ENCODE results near the gene THBS1. TPM values are rescaled to one million over a fixed set of nuclear protein-coding genes. Genes with fewer than 3 reads are reported as not detected.

THBS1 gene
- total and polyA plus RNA-seq, 2 donors (not counting 1 experiment from before 2014, with no cell fraction given): 0.63 to 4.3 TPM

DNA sequence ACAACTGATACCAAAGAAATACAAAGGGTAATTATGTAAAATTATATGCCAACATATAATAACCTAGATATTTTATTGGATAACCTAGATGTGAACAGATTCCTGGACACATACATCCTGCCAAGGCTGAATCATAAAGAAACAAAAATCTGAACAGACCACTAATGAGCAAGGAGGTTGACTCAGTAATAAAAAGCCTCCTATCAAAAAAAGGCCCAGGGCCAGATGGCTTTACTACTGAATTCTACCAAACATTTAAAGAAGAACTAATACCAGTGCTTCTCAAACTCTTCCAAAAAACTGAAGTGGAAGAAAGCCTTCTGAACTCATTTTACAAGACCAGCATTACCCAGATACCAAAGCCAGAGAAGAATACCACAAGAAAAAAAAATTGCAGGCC is 32.4 kb downstream of the THBS1 start:
- Histone ChIP-seq H3K36me3 (replicated peaks in 1 of 2; ENCODE audit: control extremely low read depth in 1 of 2, control insufficient read depth in 1 of 2, extremely low read depth in 1 of 2, insufficient read depth in 2 of 2, low read length in 1 of 2) (no peaks in the 10 kb centered on the region), H3K27me3 (replicated peaks in 1 of 4; ENCODE audit: control extremely low read depth in 1 of 4, control insufficient read depth in 3 of 4, insufficient read depth in 4 of 4, low read length in 3 of 4) (no peaks in the 10 kb centered on the region), H3K9ac (ENCODE audit: low read length) (no peak overlapping the region), H3K4me1 (ENCODE audit: control insufficient read depth in 2 of 2, insufficient read depth in 2 of 2, low read length in 2 of 2) (no peaks in the 10 kb centered on the region), H3K4me2 (replicated peaks; ENCODE audit: low read depth, low read length, poor library complexity, severe bottlenecking) (no peak overlapping the region), H3K79me2 (ENCODE audit: control insufficient read depth, insufficient read depth, low read length) (no peaks in the 10 kb centered on the region), H2AFZ (ENCODE audit: insufficient read depth, low read depth, low read length, poor library complexity, severe bottlenecking) (no peak overlapping the region), H3K4me3 (ENCODE audit: control extremely low read depth in 1 of 5, extremely low read depth in 1 of 5, insufficient read depth in 1 of 5, low read depth in 2 of 5, low read length in 4 of 5) (no peak overlapping the region), H3K27ac (ENCODE audit: low read length in 2 of 2) (no peak overlapping the region), H4K20me1 (ENCODE audit: control insufficient read depth, insufficient read depth, low read length, poor library complexity, severe bottlenecking) (no peaks in the 10 kb centered on the region), H3K9me3 (ENCODE audit: control extremely low read depth in 1 of 3, control insufficient read depth in 2 of 3, insufficient read depth in 1 of 3, low read length in 2 of 3) (peaks cover 4 to 18% (median 13%) of the 10 kb centered on the region in 3 donors)
- ATAC-seq (ENCODE audit: low read depth) (no peak), DNase-seq (no peak)
- Mint-ChIP-seq H3K27me3 (peaks cover 6% of the 10 kb centered on the region), H3K4me3 (no peak overlapping the region), H3K27ac (no peak overlapping the region), H3K9me3 (ENCODE audit: insufficient read depth) (peaks cover 8% of the 10 kb centered on the region), H3K4me1 (no peaks in the 10 kb centered on the region)
- ChIA-PET CTCF (no interaction called here), POLR2A (no interaction called here)
- TF ChIP-seq, protein P1, sequence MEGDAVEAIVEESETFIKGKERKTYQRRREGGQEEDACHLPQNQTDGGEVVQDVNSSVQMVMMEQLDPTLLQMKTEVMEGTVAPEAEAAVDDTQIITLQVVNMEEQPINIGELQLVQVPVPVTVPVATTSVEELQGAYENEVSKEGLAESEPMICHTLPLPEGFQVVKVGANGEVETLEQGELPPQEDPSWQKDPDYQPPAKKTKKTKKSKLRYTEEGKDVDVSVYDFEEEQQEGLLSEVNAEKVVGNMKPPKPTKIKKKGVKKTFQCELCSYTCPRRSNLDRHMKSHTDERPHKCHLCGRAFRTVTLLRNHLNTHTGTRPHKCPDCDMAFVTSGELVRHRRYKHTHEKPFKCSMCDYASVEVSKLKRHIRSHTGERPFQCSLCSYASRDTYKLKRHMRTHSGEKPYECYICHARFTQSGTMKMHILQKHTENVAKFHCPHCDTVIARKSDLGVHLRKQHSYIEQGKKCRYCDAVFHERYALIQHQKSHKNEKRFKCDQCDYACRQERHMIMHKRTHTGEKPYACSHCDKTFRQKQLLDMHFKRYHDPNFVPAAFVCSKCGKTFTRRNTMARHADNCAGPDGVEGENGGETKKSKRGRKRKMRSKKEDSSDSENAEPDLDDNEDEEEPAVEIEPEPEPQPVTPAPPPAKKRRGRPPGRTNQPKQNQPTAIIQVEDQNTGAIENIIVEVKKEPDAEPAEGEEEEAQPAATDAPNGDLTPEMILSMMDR (IDR thresholded peaks at IDR 0.05): no peak
- no peak for TF ChIP-seq EZH2 (IDR thresholded peaks at IDR 0.05; ENCODE audit: borderline replicate concordance, insufficient read depth, low read depth, low read length, poor library complexity, severe bottlenecking)
- intact Hi-C loops (cut with micrococcal nuclease): no loop called here

DNA sequence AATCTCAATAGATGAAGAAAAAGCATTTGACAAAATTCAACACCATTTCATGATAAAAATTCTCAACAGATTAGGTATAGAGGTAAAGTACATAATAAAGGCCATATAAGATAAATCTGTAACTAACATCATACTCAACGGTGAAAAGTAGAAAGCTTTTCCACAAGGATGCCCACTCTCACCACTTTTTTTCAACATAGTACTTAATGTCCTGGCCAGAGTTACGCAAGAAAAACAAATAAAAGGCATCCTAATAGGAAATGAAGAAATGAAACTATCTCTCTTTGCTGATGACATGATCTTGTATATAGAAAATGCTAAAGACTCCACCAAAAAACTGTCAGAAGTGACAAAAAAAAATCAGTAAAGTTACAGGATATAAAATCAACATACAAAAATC is 33.0 kb downstream of the THBS1 start:
- CTCF ChIA-PET: no interaction called here
- Histone ChIP-seq H3K4me1 (ENCODE audit: control insufficient read depth in 2 of 2, insufficient read depth in 2 of 2, low read length in 2 of 2) (no peaks in the 10 kb centered on the region), H3K27ac (ENCODE audit: low read length in 2 of 2) (no peak overlapping the region), H4K20me1 (ENCODE audit: control insufficient read depth, insufficient read depth, low read length, poor library complexity, severe bottlenecking) (no peaks in the 10 kb centered on the region), H3K9me3 (ENCODE audit: control extremely low read depth in 1 of 3, control insufficient read depth in 2 of 3, insufficient read depth in 1 of 3, low read length in 2 of 3) (peaks cover 4 to 16% (median 13%) of the 10 kb centered on the region in 3 donors), H2AFZ (ENCODE audit: insufficient read depth, low read depth, low read length, poor library complexity, severe bottlenecking) (no peak overlapping the region), H3K36me3 (replicated peaks in 1 of 2; ENCODE audit: control extremely low read depth in 1 of 2, control insufficient read depth in 1 of 2, extremely low read depth in 1 of 2, insufficient read depth in 2 of 2, low read length in 1 of 2) (no peaks in the 10 kb centered on the region), H3K9ac (ENCODE audit: low read length) (no peak overlapping the region), H3K79me2 (ENCODE audit: control insufficient read depth, insufficient read depth, low read length) (no peaks in the 10 kb centered on the region), H3K4me3 (ENCODE audit: control extremely low read depth in 1 of 5, extremely low read depth in 1 of 5, insufficient read depth in 1 of 5, low read depth in 2 of 5, low read length in 4 of 5) (no peak overlapping the region), H3K27me3 (replicated peaks in 1 of 4; ENCODE audit: control extremely low read depth in 1 of 4, control insufficient read depth in 3 of 4, insufficient read depth in 4 of 4, low read length in 3 of 4) (no peaks in the 10 kb centered on the region), H3K4me2 (replicated peaks; ENCODE audit: low read depth, low read length, poor library complexity, severe bottlenecking) (no peak overlapping the region)
- WGBS (ENCODE audit: insufficient coverage): no CpG with 5 or more reads among the region's 2 CpGs
- POLR2A ChIA-PET: no interaction called here
- DNase-seq: no peak
- Mint-ChIP-seq H3K4me1 (no peaks in the 10 kb centered on the region), H3K27me3 (peaks cover 6% of the 10 kb centered on the region), H3K4me3 (no peak overlapping the region), H3K9me3 (ENCODE audit: insufficient read depth) (peaks cover 8% of the 10 kb centered on the region), H3K27ac (no peak overlapping the region)
- intact Hi-C loops (cut with micrococcal nuclease): no loop called here
- no peak for ATAC-seq (ENCODE audit: low read depth)
- no peak for TF ChIP-seq EZH2 (IDR thresholded peaks at IDR 0.05; ENCODE audit: borderline replicate concordance, insufficient read depth, low read depth, low read length, poor library complexity, severe bottlenecking)
- TF ChIP-seq, protein P1 (IDR thresholded peaks at IDR 0.05): no peak
